Stimulated activated CD8-positive, alpha-beta memory T cell treated with anti-CD3 and anti-CD28 coated beads, Interleukin-7, amount 100 ng/mL, for 24 hours (primary cell): ENCODE results near the gene RPUSD3.
"Not testable (repeated sequence)": the region's sequence is repeated elsewhere in the genome, so short reads cannot be mapped to it uniquely, and the experiment has no call there.

Experiments used
- DNase-seq: peaks from one replicate; pipeline ENCODE4 v3.0.0-alpha.2; 2020; ENCODE audit warnings: low read depth

The RPUSD3 gene

DNA sequence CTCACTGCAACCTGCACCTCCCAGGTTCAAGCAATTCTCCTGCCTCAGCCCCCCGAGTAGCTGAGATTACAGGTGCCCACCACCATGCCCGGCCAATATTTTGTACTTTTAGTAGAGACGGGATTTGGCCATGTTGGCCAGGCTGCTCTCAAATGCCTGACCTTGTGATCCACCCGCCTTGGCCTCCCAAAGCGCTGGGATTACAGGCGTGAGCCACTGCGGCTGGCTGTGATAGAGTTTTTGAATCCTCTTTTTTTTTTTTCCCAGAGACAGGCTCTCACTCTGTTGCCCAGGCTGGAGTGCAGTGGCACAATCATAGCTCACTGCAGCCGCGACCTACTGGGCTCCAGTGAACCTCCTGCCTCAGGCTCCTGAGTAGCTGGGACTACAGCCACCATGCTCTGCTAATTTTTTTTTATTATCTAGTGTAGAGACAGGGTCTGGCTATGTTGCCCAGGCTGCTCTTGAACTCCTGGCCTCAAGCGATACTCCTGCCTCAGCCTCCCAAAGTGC, 21.4 kb upstream of the RPUSD3 start:
- DNase-seq = not testable (repeated sequence)

GRCh38 chr3:9864200-9864927, 20.6 kb upstream of the RPUSD3 start:
- DNase-seq = no peak

DNA sequence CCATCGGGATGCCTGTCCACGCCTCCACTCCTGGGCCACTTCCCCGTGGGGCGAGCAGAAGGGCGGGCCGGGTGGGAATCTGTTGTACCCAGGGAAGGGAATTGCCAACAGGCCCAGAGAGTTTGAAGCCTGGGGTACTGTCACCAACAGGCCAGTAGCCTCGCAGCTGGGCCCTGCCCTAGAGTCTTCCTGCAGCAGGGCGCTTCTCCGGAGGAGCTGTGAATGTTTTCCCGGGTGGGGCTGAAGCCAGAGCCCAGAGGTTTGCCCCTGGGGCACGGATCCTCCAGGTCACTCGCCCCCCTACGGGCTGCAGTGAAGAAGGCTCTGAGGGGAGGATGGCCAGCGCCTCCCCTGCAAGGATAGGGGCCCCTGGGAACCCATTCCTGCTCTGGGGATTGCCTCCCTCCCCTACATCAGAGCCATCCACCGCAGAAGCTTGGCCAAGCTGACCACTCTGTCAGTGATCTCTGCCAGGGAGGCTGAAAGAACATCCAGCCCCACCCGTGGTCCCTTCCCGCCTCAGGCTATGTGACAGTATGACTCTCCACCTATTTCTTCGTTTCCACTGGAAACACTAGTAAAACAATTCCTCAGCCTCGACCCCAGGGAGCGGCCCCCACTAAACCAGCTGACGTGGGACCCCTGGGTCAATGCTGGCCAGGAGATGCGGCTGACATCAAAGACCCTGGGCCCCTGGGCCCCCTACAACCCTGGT, 19.4 kb upstream of the RPUSD3 start:
- no peak for DNase-seq

DNA sequence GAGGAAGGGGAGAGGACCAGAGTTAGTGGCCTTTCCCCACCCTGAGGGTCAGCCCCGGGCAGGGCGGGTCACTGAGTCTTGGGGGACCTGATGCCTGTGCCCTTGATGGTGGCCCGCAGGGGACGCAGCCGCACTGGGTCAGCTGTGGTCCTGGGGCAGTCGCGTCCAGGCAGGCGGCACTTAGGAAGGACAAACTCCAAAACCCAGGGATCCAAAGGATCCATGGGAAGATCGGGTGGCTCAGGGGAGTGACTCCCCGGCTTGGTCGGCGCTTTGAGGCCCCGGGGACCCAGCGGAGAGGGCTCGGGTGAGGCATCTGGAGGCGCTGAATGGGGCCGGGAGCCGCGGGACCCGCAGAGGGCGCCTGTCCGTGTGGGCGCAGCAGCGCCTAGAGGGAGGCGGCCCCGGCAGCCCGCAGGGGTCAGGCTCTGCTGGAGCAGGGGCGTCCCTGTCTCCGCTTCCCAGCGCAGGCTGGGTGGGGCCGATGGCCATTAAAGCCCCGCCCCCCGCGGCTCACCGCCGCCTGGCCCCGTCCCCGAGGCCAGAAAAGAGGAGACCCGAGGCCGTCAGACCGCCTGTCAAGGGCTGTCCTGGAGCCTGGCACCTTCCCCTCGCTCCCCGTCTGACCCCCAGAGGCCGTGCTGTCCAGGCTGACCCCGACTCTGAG, 18.7 kb upstream of the RPUSD3 start:
- DNase-seq = no peak

- DNase-seq = no peak
Observed at GRCh38 chr3:9861626-9862130, 17.9 kb upstream of the RPUSD3 start.

- no peak for DNase-seq
Observed at GRCh38 chr3:9861201-9861600, 17.4 kb upstream of the RPUSD3 start.

DNA sequence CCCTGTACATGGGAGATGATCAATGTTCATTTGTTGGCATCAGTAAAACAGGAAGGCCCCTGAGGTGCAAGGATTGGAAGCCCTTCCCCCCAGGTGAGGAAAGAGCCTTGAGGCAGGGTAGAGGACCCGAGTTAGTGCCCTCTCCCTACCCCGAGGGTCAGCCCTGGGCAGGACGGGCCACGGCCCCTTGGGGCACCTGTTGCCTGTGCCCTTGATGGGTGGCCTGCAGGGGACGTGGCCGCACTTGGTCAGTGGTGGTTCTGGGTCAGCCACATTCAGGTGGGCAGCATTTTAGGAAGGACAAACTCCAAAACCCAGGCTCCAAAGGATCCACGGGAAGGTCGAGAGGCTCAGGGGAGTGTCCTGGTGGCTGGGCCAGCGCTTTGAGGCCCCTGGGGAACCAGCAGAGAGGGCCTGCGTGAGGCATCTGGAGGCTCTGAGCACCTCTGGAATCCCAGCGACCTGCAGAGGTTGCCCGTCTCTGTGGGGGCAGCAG, 15.8 kb upstream of the RPUSD3 start:
- DNase-seq = no peak

- no peak for DNase-seq
Observed at GRCh38 chr3:9855594-9855993, 11.8 kb upstream of the RPUSD3 start.

GRCh38 chr3:9854291-9854940, 10.6 kb upstream of the RPUSD3 start:
- not testable (repeated sequence) for DNase-seq

DNA sequence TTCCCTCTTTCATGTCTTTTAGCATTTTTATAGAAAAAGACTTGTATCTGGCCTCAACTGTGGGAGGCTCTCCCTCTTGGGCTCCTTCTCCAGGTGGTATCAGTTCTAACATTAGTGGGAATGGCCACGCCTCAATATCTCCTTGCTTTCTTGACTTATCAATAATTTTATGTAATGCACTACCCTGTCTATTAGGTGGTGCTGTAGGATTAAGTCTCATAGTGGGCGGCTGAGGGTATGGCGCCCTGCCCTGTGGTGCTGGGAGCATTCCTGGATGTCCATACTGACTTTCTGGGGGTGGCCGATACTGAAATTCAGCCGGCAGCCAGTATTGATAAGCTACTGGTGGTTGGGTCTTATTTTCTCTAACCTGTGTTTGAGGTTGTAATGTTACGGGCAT, 8.7 kb upstream of the RPUSD3 start:
- DNase-seq = no peak

DNA sequence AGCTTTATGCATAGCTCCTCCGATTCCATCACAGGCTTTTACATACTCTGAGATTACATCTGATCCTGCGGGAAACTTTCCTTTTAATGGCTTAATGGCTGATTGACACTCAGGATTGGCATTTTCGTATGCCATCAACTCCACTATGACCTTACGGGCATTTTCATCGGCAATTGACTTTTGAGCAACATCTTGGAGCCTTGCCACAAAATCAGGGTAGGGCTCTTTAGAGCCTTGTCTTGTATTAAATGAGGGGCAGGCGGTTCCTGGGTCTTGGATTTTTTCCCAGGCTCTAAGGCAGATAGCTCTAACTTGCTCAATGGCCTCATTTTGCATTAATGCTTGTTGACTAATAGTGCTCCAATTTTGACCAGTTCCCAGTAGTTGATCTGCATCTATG, 8.1 kb upstream of the RPUSD3 start:
- DNase-seq = not testable (repeated sequence)

- not testable (repeated sequence) for DNase-seq
Observed at GRCh38 chr3:9851383-9851782, 7.6 kb upstream of the RPUSD3 start.

- DNase-seq = not testable (repeated sequence)
Observed at GRCh38 chr3:9848860-9849259, 5.1 kb upstream of the RPUSD3 start.

- DNase-seq = not testable (repeated sequence)
Observed at GRCh38 chr3:9847870-9848269, 4.1 kb upstream of the RPUSD3 start.

- DNase-seq = no peak
Observed at GRCh38 chr3:9846931-9847488, 3.2 kb upstream of the RPUSD3 start.

DNA sequence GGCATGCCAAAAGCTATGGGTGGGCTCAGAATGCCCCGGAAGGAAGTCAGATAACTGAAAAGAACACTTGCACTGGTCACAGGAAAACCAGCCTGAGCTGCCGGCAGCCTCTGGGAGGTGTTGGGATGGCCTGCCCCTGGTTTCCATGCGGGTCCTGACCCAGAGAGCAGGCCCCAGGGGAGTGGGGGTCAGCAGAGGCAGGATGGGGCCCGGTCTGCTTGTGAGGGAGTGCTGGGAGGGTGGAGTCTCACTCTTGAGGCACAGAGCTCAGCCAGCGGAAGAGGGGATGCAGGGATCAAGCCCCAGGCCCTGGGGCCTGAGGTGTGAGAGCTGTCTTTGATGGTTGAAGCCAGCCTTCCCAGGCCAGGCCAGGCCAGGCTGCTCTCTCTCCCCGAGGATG, 2.4 kb upstream of the RPUSD3 start:
- DNase-seq = no peak

- DNase-seq = no peak
Observed at GRCh38 chr3:9841015-9841414, 2.8 kb downstream of the RPUSD3 start.

- no peak for DNase-seq
Observed at GRCh38 chr3:9838856-9839255, 5.0 kb downstream of the RPUSD3 start.

- DNase-seq = no peak
Observed at GRCh38 chr3:9837701-9838582, 5.9 kb downstream of the RPUSD3 start.

DNA sequence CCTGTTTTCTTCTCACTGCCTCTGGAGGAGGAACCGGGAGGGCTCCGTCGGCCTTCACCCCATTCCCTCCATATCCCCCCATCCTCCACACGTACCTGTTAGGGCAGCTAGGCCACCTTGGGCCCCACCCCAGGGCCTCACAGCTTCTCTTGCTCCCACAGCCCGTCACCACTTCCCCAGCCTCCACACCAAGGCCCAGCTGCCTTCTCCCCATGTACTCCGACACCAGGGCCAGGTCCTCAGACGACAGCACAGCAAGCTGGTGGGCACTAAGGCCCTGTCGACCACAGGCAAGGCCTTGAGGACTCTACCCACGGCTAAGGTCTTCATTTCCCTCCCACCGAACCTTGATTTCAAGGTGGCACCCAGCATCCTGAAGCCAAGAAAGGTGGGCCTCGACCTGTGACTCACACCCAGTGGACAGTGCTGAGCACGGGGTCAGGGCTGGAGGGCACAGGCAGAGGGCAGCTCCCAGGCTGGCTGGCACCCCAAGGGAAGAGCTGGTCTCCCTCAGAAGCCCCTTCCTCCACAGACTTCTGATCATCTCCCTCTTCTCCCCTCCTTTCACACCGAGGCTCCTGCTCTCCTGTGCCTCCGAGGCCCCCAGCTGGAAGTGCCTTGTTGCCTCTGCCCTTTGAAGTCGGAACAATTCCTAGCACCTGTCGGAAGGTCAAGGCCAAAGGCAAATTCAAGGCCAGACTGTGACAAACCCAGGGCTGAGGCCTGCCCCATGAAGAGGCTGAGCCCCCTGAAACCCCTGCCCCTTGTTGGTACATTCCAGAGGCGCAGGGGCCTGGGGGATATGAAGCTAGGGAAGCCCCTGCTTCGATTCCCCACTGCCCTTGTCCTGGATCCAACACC, 9.1 kb downstream of the RPUSD3 start:
- DNase-seq = no peak
